Endothelial cell of umbilical vein (primary cell): Measurements from ENCODE around the gene ZC3HAV1. TPM values are rescaled to one million over a fixed set of nuclear protein-coding genes. Genes with fewer than 3 reads are reported as not detected.

Source experiments
- BruUV-seq: library from RNA; stranded (reverse); fragments of 400-500 nt; replicated peaks from 2 replicates; lab custom pipeline; 2021; lab: Mats Ljungman, UMichigan
- CTCF ChIA-PET: fragments of 300-600, 350-600 bp; sonication (Branson Sonifier 250); formaldehyde crosslinking; loops from one replicate; lab custom pipeline; 2021; ENCODE audit warnings: antibody characterized with exemption, inconsistent platforms; lab: Charles Lee
- POLR2A ChIA-PET: fragments of 300-600, 350-600 bp; sonication (Branson Sonifier 250); formaldehyde crosslinking; loops from one replicate; lab custom pipeline; 2021; ENCODE audit warnings: antibody characterized with exemption, inconsistent platforms; lab: Charles Lee
- DNase-seq: peaks from one replicate; pipeline ENCODE4 v3.0.0-alpha.2; 2011; ENCODE audit warnings: low read depth, low spot score
- FAIRE-seq: peaks from 2 replicates; lab custom pipeline; 2011; peaks lifted over from hg19 to GRCh38; lab: Jason Lieb, UNC
- H2AFZ ChIP-seq: 2 replicates; pipeline ENCODE4 v1.6.0; 2012; ENCODE audit warnings: low read depth, low read length, control low read depth, inconsistent platforms
- H3K27ac ChIP-seq: 2 replicates; pipeline ENCODE4 v1.5.1; 2011; ENCODE audit warnings: low read depth, mild to moderate bottlenecking, control low read depth, low read length, moderate library complexity; ENCODE audit not compliant: insufficient read depth
- H3K27me3 ChIP-seq, 2 experiments: 2 replicates each; pipeline versions ENCODE4 v1.6.0 to v1.6.1; 2011; ENCODE audit warnings: low read length in 2 of 2, mixed read lengths in 1 of 2; ENCODE audit not compliant: control insufficient read depth in 2 of 2, insufficient read depth in 2 of 2
- H3K36me3 ChIP-seq, 2 experiments: 2 replicates in 1 of 2; 3 replicates in 1 of 2; pipeline ENCODE4 v1.5.1; 2011; ENCODE audit warnings: low read length in 2 of 2, mild to moderate bottlenecking in 1 of 2, moderate library complexity in 1 of 2; ENCODE audit not compliant: control insufficient read depth in 2 of 2, insufficient read depth in 2 of 2; ENCODE audit errors: extremely low read depth in 1 of 2
- H3K4me1 ChIP-seq: 3 replicates; pipeline ENCODE4 v1.5.1; 2011; ENCODE audit warnings: mild to moderate bottlenecking, low read length; ENCODE audit not compliant: control insufficient read depth, insufficient read depth; ENCODE audit errors: extremely low read depth
- H3K4me2 ChIP-seq: 2 replicates; pipeline ENCODE4 v1.6.1; 2011; ENCODE audit warnings: low read length, control low read depth, mixed read lengths; ENCODE audit not compliant: insufficient read depth
- H3K4me3 ChIP-seq, 3 experiments: fragments of 200-600 bp in 1 of 3; sonication (generic), shearing (Covaris generic) in 1 of 3; replicated peaks in 1 of 3; 2 replicates each; pipeline ENCODE4 v1.5.1; 2011 to 2016; ENCODE audit warnings: control low read depth in 3 of 3, low read length in 3 of 3, mild to moderate bottlenecking in 2 of 3, inconsistent platforms in 1 of 3, low read depth in 1 of 3, moderate library complexity in 1 of 3; ENCODE audit not compliant: insufficient read depth in 1 of 3
- H3K79me2 ChIP-seq: 2 replicates; pipeline ENCODE4 v1.6.0; 2012; ENCODE audit warnings: low read length, inconsistent platforms; ENCODE audit not compliant: control insufficient read depth, insufficient read depth
- H3K9ac ChIP-seq: replicated peaks from 2 replicates; pipeline ENCODE3; 2011; ENCODE audit warnings: low read length, control low read depth; ENCODE audit not compliant: insufficient read depth; ENCODE audit errors: extremely low read depth
- H3K9me1 ChIP-seq: replicated peaks from 3 replicates; pipeline ENCODE4 v1.6.0; 2011; ENCODE audit warnings: mild to moderate bottlenecking, low read length; ENCODE audit not compliant: control insufficient read depth, insufficient read depth; ENCODE audit errors: extremely low read depth
- H3K9me3 ChIP-seq: replicated peaks from 2 replicates; pipeline ENCODE4 v1.5.1; 2012; ENCODE audit warnings: low read length, inconsistent platforms; ENCODE audit not compliant: control insufficient read depth, insufficient read depth
- H4K20me1 ChIP-seq: replicated peaks from 2 replicates; pipeline ENCODE3; 2011; ENCODE audit warnings: mild to moderate bottlenecking, low read length; ENCODE audit not compliant: control insufficient read depth, insufficient read depth; ENCODE audit errors: extremely low read depth
- EZH2 ChIP-seq: IDR thresholded peaks from 2 replicates; pipeline ENCODE4 v1.6.1; 2012; ENCODE audit warnings: borderline replicate concordance, low read depth, mild to moderate bottlenecking, moderate library complexity, low read length, inconsistent platforms; ENCODE audit not compliant: severe bottlenecking
- FOS ChIP-seq: IDR thresholded peaks from 2 replicates; pipeline ENCODE4 v1.6.1; 2011; ENCODE audit warnings: mild to moderate bottlenecking, low read length, moderate library complexity, borderline replicate concordance; ENCODE audit not compliant: insufficient read depth
- GATA2 ChIP-seq: IDR thresholded peaks from 2 replicates; pipeline ENCODE4 v1.7.0; 2011; ENCODE audit warnings: low read depth, mild to moderate bottlenecking, moderate library complexity, mixed read lengths, low read length; ENCODE audit not compliant: insufficient read length, insufficient read depth
- JUN ChIP-seq: IDR thresholded peaks from 2 replicates; pipeline ENCODE4 v1.6.1; 2011; ENCODE audit warnings: borderline replicate concordance, low read depth; ENCODE audit not compliant: insufficient read length, insufficient read depth
- MAX ChIP-seq: IDR thresholded peaks from 2 replicates; pipeline ENCODE4 v1.6.1; 2011; ENCODE audit not compliant: insufficient read depth, insufficient read length
- MYC ChIP-seq: IDR thresholded peaks from one replicate; pipeline ENCODE4 v1.6.1; 2011; ENCODE audit warnings: mild to moderate bottlenecking, low read depth, low read length
- POLR2A ChIP-seq: IDR thresholded peaks from 2 replicates; pipeline ENCODE4 v1.6.1; 2012; ENCODE audit warnings: low read depth, mild to moderate bottlenecking, control low read depth, low read length
- POLR2AphosphoS5 ChIP-seq: IDR thresholded peaks from 2 replicates; pipeline ENCODE4 v1.6.1; 2012; ENCODE audit warnings: low read depth, mild to moderate bottlenecking, control low read depth, low read length, moderate library complexity; ENCODE audit not compliant: insufficient read depth
- dilution Hi-C: fragments of 300-500 bp; cut with MboI; formaldehyde crosslinking; loops from one replicate; pipeline ENCODE4 v1.15.0; 2019; ENCODE audit warnings: low sequenced_read_pairs; ENCODE audit not compliant: extremely low pct_ligation_motif_present
- intact Hi-C: fragments of 100-400 bp; cut with micrococcal nuclease; formaldehyde crosslinking; loops from one replicate; pipeline ENCODE4 v1.10.0; 2022
- polyA plus RNA-seq, 4 experiments: library from polyadenylated mRNA; depleted of rRNA in 3 of 4; stranded (reverse) in 3 of 4; unstranded in 1 of 4; fragments of >200 nt; gene quantifications; 2 replicates each; pipeline versions ENCODE4 v1.2.1 to v1.2.3, GENCODE V29; 2011 to 2012; ENCODE audit warnings: missing spikeins in 1 of 4
- total RNA-seq: library from RNA; stranded (reverse); gene quantifications from 2 replicates; pipeline ENCODE4 v1.2.3, GENCODE V29; 2021
- TF ChIP-seq, protein P1 (sequence below), 2 donors: IDR thresholded peaks; 1 replicate in 1 of 2; 2 replicates in 1 of 2; pipeline ENCODE4 v1.5.1; 2011; ENCODE audit warnings: low read length in 2 of 2, mild to moderate bottlenecking in 2 of 2, moderate library complexity in 2 of 2, control low read depth in 1 of 2, inconsistent platforms in 1 of 2, low read depth in 1 of 2; ENCODE audit not compliant: insufficient read depth in 1 of 2; ENCODE audit errors: extremely low read depth in 1 of 2

ZC3HAV1 gene
- total and polyA plus RNA-seq, 2 donors (not counting 3 experiments of a cell fraction or from before 2014, with no cell fraction given), result 17.1 to 37.7 TPM

DNA sequence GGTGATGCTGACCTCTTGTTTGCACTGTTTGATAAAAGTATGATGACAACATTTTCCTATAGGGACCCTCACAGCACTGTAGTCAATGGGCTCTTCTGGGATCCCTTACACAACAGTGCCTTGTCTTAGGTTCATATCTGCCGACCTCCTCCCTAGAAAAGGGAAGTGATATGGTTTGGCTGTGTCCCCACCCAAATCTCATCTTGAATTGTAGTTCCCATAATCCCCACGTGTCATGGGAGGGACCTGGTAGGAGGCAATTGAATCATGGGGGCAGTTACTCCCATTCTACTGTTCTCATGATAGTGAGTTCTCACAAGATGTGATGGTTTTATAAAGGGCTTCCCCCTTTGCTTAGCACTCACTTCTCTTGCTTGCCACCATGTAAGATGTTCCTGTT, 23.1 kb downstream of the ZC3HAV1 start:
- Histone ChIP-seq H3K9me1 (no peaks in the 10 kb centered on the region), H3K9ac (no peak overlapping the region), H4K20me1 (no peaks in the 10 kb centered on the region), H3K27ac (no peak overlapping the region), H3K4me1 (peaks cover 6% of the 10 kb centered on the region), H3K4me3 (no peak overlapping the region), H3K27me3 (no peaks in the 10 kb centered on the region), H3K9me3 (no peaks in the 10 kb centered on the region), H3K79me2 (peaks cover 2% of the 10 kb centered on the region), H3K4me2 (no peak overlapping the region), H3K36me3 (peaks cover 14% of the 10 kb centered on the region in 2 experiments), H2AFZ (no peak overlapping the region)
- BruUV-seq, result no TSS peak
- TF ChIP-seq, protein P1, sequence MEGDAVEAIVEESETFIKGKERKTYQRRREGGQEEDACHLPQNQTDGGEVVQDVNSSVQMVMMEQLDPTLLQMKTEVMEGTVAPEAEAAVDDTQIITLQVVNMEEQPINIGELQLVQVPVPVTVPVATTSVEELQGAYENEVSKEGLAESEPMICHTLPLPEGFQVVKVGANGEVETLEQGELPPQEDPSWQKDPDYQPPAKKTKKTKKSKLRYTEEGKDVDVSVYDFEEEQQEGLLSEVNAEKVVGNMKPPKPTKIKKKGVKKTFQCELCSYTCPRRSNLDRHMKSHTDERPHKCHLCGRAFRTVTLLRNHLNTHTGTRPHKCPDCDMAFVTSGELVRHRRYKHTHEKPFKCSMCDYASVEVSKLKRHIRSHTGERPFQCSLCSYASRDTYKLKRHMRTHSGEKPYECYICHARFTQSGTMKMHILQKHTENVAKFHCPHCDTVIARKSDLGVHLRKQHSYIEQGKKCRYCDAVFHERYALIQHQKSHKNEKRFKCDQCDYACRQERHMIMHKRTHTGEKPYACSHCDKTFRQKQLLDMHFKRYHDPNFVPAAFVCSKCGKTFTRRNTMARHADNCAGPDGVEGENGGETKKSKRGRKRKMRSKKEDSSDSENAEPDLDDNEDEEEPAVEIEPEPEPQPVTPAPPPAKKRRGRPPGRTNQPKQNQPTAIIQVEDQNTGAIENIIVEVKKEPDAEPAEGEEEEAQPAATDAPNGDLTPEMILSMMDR (IDR thresholded peaks at IDR 0.05; ENCODE audit: extremely low read depth in 1 of 2, insufficient read depth in 1 of 2, low read depth in 1 of 2, low read length in 2 of 2), result no peak
- no peak for TF ChIP-seq EZH2
- ChIA-PET POLR2A (no interaction called here), CTCF (interaction anchor here (1.5 kb wide), 1 partner anchor 12 kb away, joined by 9 read pairs; no protein-coding TSS in a partner anchor)
- dilution Hi-C loops (no loop called here), intact Hi-C loops (no loop called here)
- no peak for DNase-seq
- FAIRE-seq, result no peak

DNA sequence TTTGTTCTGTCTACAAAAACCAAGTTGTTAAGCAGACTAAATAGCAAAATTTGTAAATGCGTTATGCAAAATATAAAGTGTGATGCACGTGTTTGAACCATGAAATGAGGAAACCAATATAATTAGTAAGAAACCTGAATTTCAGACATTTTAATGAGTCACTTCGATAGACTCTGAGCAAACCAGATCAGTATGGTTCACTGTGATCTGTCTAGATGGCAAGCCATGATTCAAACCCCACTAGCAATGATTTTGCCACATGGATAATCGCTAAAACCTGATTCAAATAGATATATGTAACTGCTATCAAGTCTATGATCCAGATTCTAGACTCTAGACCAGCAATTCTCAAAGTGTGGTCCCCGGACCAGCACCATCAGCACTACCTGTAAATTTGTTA, 24.8 kb downstream of the ZC3HAV1 start:
- no peaks in the 10 kb centered on the region for H3K9me1 ChIP-seq
- H3K36me3 ChIP-seq, result peaks cover 14 to 16% of the 10 kb centered on the region in 2 experiments
- no peaks in the 10 kb centered on the region for H3K4me1 ChIP-seq
- no peak overlapping the region for H3K9ac ChIP-seq
- H3K27ac ChIP-seq, result no peak overlapping the region
- no peak overlapping the region for H2AFZ ChIP-seq
- TF ChIP-seq, protein P1 (IDR thresholded peaks at IDR 0.05; ENCODE audit: extremely low read depth in 1 of 2, insufficient read depth in 1 of 2, low read depth in 1 of 2, low read length in 2 of 2), result no peak
- TF ChIP-seq POLR2A (no peak), FOS (no peak), MAX (no peak), JUN (no peak), EZH2 (no peak), MYC (no peak), POLR2AphosphoS5 (no peak), GATA2 (no peak)
- no peaks in the 10 kb centered on the region for H4K20me1 ChIP-seq
- H3K4me3 ChIP-seq, result no peak overlapping the region
- H3K27me3 ChIP-seq, result no peaks in the 10 kb centered on the region
- no peaks in the 10 kb centered on the region for H3K9me3 ChIP-seq
- no peak overlapping the region for H3K4me2 ChIP-seq
- no TSS peak for BruUV-seq
- POLR2A ChIA-PET, result no interaction called here
- intact Hi-C loops, result no loop called here
- peaks cover 2% of the 10 kb centered on the region for H3K79me2 ChIP-seq
- DNase-seq (no peak), FAIRE-seq (no peak)
- CTCF ChIA-PET, result interaction anchor here (1.4 to 1.8 kb wide), 2 partner anchors 9 to 198 kb away, joined by 5 to 16 read pairs; no protein-coding TSS in a partner anchor
- dilution Hi-C loops, result no loop called here
